ENCODE data around the gene TMEM158. TPM values are rescaled to one million over a fixed set of nuclear protein-coding genes. Genes with fewer than 3 reads are reported as not detected.
A peak's percentile ranks its signal among the peaks of the same experiment; 100 is the strongest.

The TMEM158 gene
- total RNA-seq, 1 donor from 2014 or later, result 2.7 TPM

DNA sequence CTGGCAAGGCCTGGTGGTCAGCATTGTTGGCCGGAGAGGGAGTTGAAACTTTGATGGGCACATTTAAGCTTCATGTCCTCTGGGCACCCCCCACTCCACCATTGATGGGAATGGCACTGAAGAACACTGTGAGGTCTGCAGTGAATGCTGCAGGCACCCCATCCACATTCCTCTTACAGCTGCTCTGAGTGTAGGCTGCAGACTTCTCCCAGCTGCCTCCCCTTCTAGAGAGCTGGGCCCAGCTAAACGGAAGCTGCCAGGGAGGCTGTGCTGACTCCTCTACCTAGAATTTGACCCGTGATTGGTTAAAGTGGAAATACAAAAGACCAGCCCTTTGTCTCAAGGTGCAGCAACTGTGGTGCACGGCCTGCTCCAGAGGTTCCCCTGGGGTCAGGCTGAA is 10.6 kb downstream of the TMEM158 start:
- H3K9ac ChIP-seq, result no peak overlapping the region
- H3K4me2 ChIP-seq, result no peak overlapping the region
- no peaks in the 10 kb centered on the region for H3K4me1 ChIP-seq
- H3K27ac ChIP-seq, result no peak overlapping the region
- Mint-ChIP-seq H3K27me3 (ENCODE audit: insufficient read depth, low read depth) (peaks cover 13% of the 10 kb centered on the region), H3K36me3 (no peaks in the 10 kb centered on the region), H3K4me1 (peaks cover 25% of the 10 kb centered on the region), H3K4me3 (no peak overlapping the region), H3K9me3 (no peaks in the 10 kb centered on the region), H3K27ac (no peak overlapping the region)
- TF ChIP-seq CTCF (IDR thresholded peaks at IDR 0.05), result no peak
- no peak for TF ChIP-seq EZH2 (IDR thresholded peaks at IDR 0.05)
- H2AFZ ChIP-seq (replicated peaks), result peak overlapping the region; percentile 68
- H3F3A ChIP-seq (ENCODE audit: low read depth), result no peaks in the 10 kb centered on the region
- no peak for DNase-seq (ENCODE audit: low spot score)
- no peaks in the 10 kb centered on the region for H3K36me3 ChIP-seq
- H4K20me1 ChIP-seq (ENCODE audit: low read depth), result no peaks in the 10 kb centered on the region
- no peaks in the 10 kb centered on the region for H3K27me3 ChIP-seq
- H3K9me3 ChIP-seq (ENCODE audit: low read depth), result no peaks in the 10 kb centered on the region
- no peak overlapping the region for H3K4me3 ChIP-seq
- no peaks in the 10 kb centered on the region for H3K79me2 ChIP-seq (ENCODE audit: low read depth)

DNA sequence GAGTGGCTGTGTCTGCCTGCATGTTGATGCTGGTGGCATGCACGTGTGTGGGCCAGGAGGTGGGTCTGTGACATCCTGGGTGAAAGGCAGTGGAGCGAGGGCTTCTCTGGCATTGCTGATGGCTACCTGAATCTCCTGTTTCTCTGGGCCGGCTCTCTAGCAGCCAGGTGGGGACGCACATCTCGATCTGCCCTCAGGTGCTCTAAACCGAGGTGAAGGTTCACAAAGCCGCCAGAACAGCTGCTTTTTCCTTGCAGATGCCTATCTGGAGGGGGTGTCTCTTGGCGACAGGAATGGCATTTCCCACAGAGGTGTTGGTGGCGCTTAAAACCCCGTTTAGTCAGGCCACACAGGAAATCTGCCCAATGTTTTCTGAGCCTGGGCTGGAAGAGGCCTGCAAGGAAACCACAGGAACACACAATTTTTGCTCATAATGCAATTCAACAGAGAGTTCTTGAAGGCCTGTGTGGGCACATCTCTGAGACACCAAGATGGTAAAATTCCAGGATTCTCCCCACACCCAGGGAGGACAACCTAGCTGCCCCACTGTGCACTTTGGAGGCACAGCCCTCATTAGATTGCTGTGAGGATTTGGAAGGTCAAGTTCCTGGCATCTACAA is 11.9 kb downstream of the TMEM158 start:
- Mint-ChIP-seq H3K27me3 (ENCODE audit: insufficient read depth, low read depth) (peaks cover 10% of the 10 kb centered on the region), H3K36me3 (no peaks in the 10 kb centered on the region), H3K4me3 (peak overlapping the region; percentile 2), H3K4me1 (peaks cover 23% of the 10 kb centered on the region), H3K27ac (no peak overlapping the region), H3K9me3 (no peaks in the 10 kb centered on the region)
- Histone ChIP-seq H3K4me1 (no peaks in the 10 kb centered on the region), H3K9me3 (ENCODE audit: low read depth) (no peaks in the 10 kb centered on the region), H3K27ac (no peak overlapping the region), H3K9ac (no peak overlapping the region), H3K36me3 (no peaks in the 10 kb centered on the region), H3K79me2 (ENCODE audit: low read depth) (no peaks in the 10 kb centered on the region), H3F3A (ENCODE audit: low read depth) (no peaks in the 10 kb centered on the region), H3K27me3 (no peaks in the 10 kb centered on the region), H3K4me2 (no peak overlapping the region), H4K20me1 (ENCODE audit: low read depth) (no peaks in the 10 kb centered on the region), H2AFZ (replicated peaks) (no peak overlapping the region), H3K4me3 (no peak overlapping the region)
- no peak for DNase-seq (ENCODE audit: low spot score)
- no peak for TF ChIP-seq CTCF (IDR thresholded peaks at IDR 0.05)
- TF ChIP-seq EZH2 (IDR thresholded peaks at IDR 0.05), result no peak
- TF ChIP-seq EZH2phosphoT487 (IDR thresholded peaks at IDR 0.05), result no peak

DNA sequence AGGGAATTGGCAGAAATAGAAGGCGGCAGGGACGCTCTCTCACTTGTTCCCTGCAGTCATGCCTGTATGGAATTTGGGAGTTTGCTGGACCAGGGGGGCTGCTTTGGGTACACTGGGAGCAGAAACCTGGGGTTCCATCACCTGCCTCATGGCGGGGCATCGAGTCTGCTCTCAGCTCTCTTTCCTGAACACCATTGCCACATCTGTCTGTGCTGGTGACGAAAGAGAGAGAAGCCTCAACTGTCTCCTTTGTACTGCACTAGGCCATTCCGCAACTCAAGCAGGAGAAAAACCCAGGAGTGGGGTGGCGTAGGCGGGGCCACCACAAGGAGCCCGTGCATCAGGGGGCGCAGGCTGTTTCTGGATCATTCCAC is 14.0 kb downstream of the TMEM158 start:
- Histone ChIP-seq H3K9ac (no peak overlapping the region), H3K4me2 (no peak overlapping the region), H3F3A (ENCODE audit: low read depth) (no peaks in the 10 kb centered on the region), H3K79me2 (ENCODE audit: low read depth) (no peaks in the 10 kb centered on the region), H2AFZ (replicated peaks) (no peak overlapping the region), H4K20me1 (ENCODE audit: low read depth) (no peaks in the 10 kb centered on the region), H3K27me3 (no peaks in the 10 kb centered on the region), H3K4me3 (no peak overlapping the region), H3K4me1 (no peaks in the 10 kb centered on the region), H3K36me3 (no peaks in the 10 kb centered on the region), H3K27ac (no peak overlapping the region), H3K9me3 (ENCODE audit: low read depth) (no peaks in the 10 kb centered on the region)
- Mint-ChIP-seq H3K4me3 (no peak overlapping the region), H3K4me1 (peaks cover 16% of the 10 kb centered on the region), H3K9me3 (no peaks in the 10 kb centered on the region), H3K36me3 (no peaks in the 10 kb centered on the region), H3K27ac (no peak overlapping the region), H3K27me3 (ENCODE audit: insufficient read depth, low read depth) (peaks cover 12% of the 10 kb centered on the region)
- DNase-seq (ENCODE audit: low spot score), result no peak
- TF ChIP-seq CTCF (IDR thresholded peaks at IDR 0.05) (no peak), EZH2phosphoT487 (IDR thresholded peaks at IDR 0.05) (no peak), EZH2 (IDR thresholded peaks at IDR 0.05) (no peak)
